Uterus (tissue), 2 donors: ENCODE measurements around the gene GNMT.

Experiments
- POLR2A ChIP-seq, 2 donors: fragments of 450-650 bp; IDR thresholded peaks; one replicate each; pipeline ENCODE4 v1.6.1; 2016; ENCODE audit warnings: antibody characterized with exemption in 2 of 2, mild to moderate bottlenecking in 1 of 2, moderate library complexity in 1 of 2
- TF ChIP-seq, protein P1 (sequence below), 4 experiments: fragments of 200-600 bp in 2 of 4; fragments of 450-650 bp in 2 of 4; sonication (generic) in 2 of 4; IDR thresholded peaks; one replicate each; pipeline ENCODE4 v1.5.1; 2016 to 2019; ENCODE audit warnings: antibody characterized with exemption in 4 of 4, mild to moderate bottlenecking in 2 of 4, moderate library complexity in 1 of 4

GRCh38 chr6:42971746-42972327 lies 11.3 kb downstream of the GNMT start:
- TF ChIP-seq, protein P1, sequence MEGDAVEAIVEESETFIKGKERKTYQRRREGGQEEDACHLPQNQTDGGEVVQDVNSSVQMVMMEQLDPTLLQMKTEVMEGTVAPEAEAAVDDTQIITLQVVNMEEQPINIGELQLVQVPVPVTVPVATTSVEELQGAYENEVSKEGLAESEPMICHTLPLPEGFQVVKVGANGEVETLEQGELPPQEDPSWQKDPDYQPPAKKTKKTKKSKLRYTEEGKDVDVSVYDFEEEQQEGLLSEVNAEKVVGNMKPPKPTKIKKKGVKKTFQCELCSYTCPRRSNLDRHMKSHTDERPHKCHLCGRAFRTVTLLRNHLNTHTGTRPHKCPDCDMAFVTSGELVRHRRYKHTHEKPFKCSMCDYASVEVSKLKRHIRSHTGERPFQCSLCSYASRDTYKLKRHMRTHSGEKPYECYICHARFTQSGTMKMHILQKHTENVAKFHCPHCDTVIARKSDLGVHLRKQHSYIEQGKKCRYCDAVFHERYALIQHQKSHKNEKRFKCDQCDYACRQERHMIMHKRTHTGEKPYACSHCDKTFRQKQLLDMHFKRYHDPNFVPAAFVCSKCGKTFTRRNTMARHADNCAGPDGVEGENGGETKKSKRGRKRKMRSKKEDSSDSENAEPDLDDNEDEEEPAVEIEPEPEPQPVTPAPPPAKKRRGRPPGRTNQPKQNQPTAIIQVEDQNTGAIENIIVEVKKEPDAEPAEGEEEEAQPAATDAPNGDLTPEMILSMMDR (IDR thresholded peaks at IDR 0.05): no peak
- no peak for TF ChIP-seq POLR2A (IDR thresholded peaks at IDR 0.05)
